Liver (tissue), 9 donors: ENCODE results near the gene OMD. TPM values are rescaled to one million over a fixed set of nuclear protein-coding genes. Genes with fewer than 3 reads are reported as not detected.

Experiments used
- DNase-seq: peaks from one replicate; pipeline ENCODE4 v3.0.0-alpha.2; 2017; ENCODE audit warnings: low spot score
- H3K27ac ChIP-seq, 2 donors: one replicate each; pipeline ENCODE4 v1.7.0; 2013; ENCODE audit warnings: inconsistent platforms in 2 of 2, low read length in 2 of 2, control low read depth in 1 of 2, low read depth in 1 of 2, mild to moderate bottlenecking in 1 of 2
- H3K27me3 ChIP-seq, 4 donors: one replicate each; pipeline versions ENCODE4 v1.6.1 to v1.7.0; 2013; ENCODE audit warnings: low read length in 3 of 4, inconsistent platforms in 1 of 4, mild to moderate bottlenecking in 1 of 4, moderate library complexity in 1 of 4; ENCODE audit not compliant: control insufficient read depth in 4 of 4, insufficient read depth in 4 of 4
- H3K36me3 ChIP-seq, 4 donors: one replicate each; pipeline versions ENCODE4 v1.6.1 to v1.7.0; 2013; ENCODE audit warnings: low read length in 3 of 4, mild to moderate bottlenecking in 3 of 4, low read depth in 1 of 4, moderate library complexity in 1 of 4; ENCODE audit not compliant: control insufficient read depth in 4 of 4, insufficient read depth in 3 of 4
- H3K4me1 ChIP-seq, 4 donors: one replicate each; pipeline versions ENCODE4 v1.6.1 to v1.7.0; 2013; ENCODE audit warnings: low read length in 3 of 4, mild to moderate bottlenecking in 3 of 4, moderate library complexity in 1 of 4; ENCODE audit not compliant: control insufficient read depth in 4 of 4, insufficient read depth in 4 of 4
- H3K4me3 ChIP-seq, 3 donors: one replicate each; pipeline versions ENCODE4 v1.6.1 to v1.7.0; 2013; ENCODE audit warnings: low read length in 3 of 3, control low read depth in 1 of 3, low read depth in 1 of 3, mild to moderate bottlenecking in 1 of 3
- H3K9ac ChIP-seq, 2 donors: one replicate each; pipeline ENCODE4 v1.7.0; 2013; ENCODE audit warnings: low read length in 2 of 2, mild to moderate bottlenecking in 2 of 2, moderate library complexity in 2 of 2, control low read depth in 1 of 2, low read depth in 1 of 2
- H3K9me3 ChIP-seq, 4 donors: one replicate each; pipeline versions ENCODE4 v1.6.1 to v1.7.0; 2013; ENCODE audit warnings: low read length in 3 of 4; ENCODE audit not compliant: control insufficient read depth in 4 of 4
- EGR1 ChIP-seq, 2 donors: IDR thresholded peaks; 2 replicates each; pipeline ENCODE4 v1.6.1; 2016 to 2018; ENCODE audit warnings: antibody characterized with exemption in 2 of 2, low read depth in 2 of 2
- FOXA2 ChIP-seq: IDR thresholded peaks from 2 replicates; pipeline ENCODE4 v1.6.1; 2016; ENCODE audit warnings: antibody characterized with exemption
- GABPA ChIP-seq, 2 donors: IDR thresholded peaks in 1 of 2; conservative IDR thresholded peaks in 1 of 2; 2 replicates each; pipeline ENCODE4 v1.6.1; 2016; ENCODE audit warnings: antibody characterized with exemption in 2 of 2, mild to moderate bottlenecking in 1 of 2, moderate library complexity in 1 of 2
- HNF4A ChIP-seq, 2 donors: conservative IDR thresholded peaks; 2 replicates each; pipeline ENCODE4 v1.6.1; 2016; ENCODE audit warnings: antibody characterized with exemption in 2 of 2, mild to moderate bottlenecking in 2 of 2
- HNF4G ChIP-seq: IDR thresholded peaks from 2 replicates; pipeline ENCODE4 v1.6.1; 2016; ENCODE audit warnings: antibody characterized with exemption
- NR2F2 ChIP-seq: IDR thresholded peaks from 2 replicates; pipeline ENCODE4 v1.6.1; 2016; ENCODE audit warnings: antibody characterized with exemption
- RXRA ChIP-seq, 2 donors: IDR thresholded peaks; 2 replicates each; pipeline ENCODE4 v1.6.1; 2017 to 2018; ENCODE audit warnings: antibody characterized with exemption in 2 of 2, mild to moderate bottlenecking in 1 of 2
- SP1 ChIP-seq: IDR thresholded peaks from 2 replicates; pipeline ENCODE4 v1.6.1; 2018; ENCODE audit warnings: antibody characterized with exemption, mild to moderate bottlenecking
- TAF1 ChIP-seq: conservative IDR thresholded peaks from 2 replicates; pipeline ENCODE4 v1.6.1; 2016; ENCODE audit warnings: antibody characterized with exemption, mild to moderate bottlenecking
- YY1 ChIP-seq: IDR thresholded peaks from 2 replicates; pipeline ENCODE4 v1.6.1; 2016; ENCODE audit warnings: antibody characterized with exemption, mild to moderate bottlenecking
- WGBS: extraction: QIAGEN DNeasy Blood & Tissue Kit; methylation state at CpG from one replicate; pipeline ENCODE4 v1.1.7; 2013; 5-methylcytosine and 5-hydroxymethylcytosine counted together
- polyA plus RNA-seq, 2 donors: library from polyadenylated mRNA; stranded (reverse) in 1 of 2; unstranded in 1 of 2; fragments of 200-250 nt in 1 of 2; fragments of >200 nt in 1 of 2; fragmentation: Nextera tagmentation in 1 of 2; extraction: Ambion mirVana in 1 of 2; gene quantifications; one replicate each; pipeline versions ENCODE4 v1.2.1 to v1.2.3, GENCODE V29; 2013 to 2015
- total RNA-seq, 2 donors: library from RNA; depleted of rRNA; stranded (reverse); fragments of >200 nt; gene quantifications; one replicate each; pipeline ENCODE4 v1.2.3, GENCODE V29; 2014
- TF ChIP-seq, protein P1 (sequence below): IDR thresholded peaks from 2 replicates; pipeline ENCODE4 v1.6.1; 2016; ENCODE audit warnings: antibody characterized with exemption
- TF ChIP-seq, protein P2 (sequence below): IDR thresholded peaks from 2 replicates; pipeline ENCODE4 v1.6.1; 2016; ENCODE audit warnings: antibody characterized with exemption, mild to moderate bottlenecking
- TF ChIP-seq, protein P3 (sequence below): fragments of 150-350 bp; IDR thresholded peaks from 2 replicates; pipeline ENCODE4 v1.5.1; 2017; ENCODE audit warnings: improper control_type of control experiment, low read depth, low read length; ENCODE audit not compliant: missing input control
- TF ChIP-seq, protein P4 (sequence below): IDR thresholded peaks from 2 replicates; pipeline ENCODE4 v1.6.1; 2016; ENCODE audit warnings: antibody characterized with exemption
- TF ChIP-seq, protein P5 (sequence below): IDR thresholded peaks from 2 replicates; pipeline ENCODE4 v1.6.1; 2016; ENCODE audit warnings: antibody characterized with exemption
- donor health status: healthy.
- donor health status: healthy.
- donor health status: healthy.
- donor health status: healthy.
- donor health status: healthy.

The OMD gene
- total and polyA plus RNA-seq, 4 donors: 0.28 to 0.75 (median 0.52) TPM; not detected in 1

DNA sequence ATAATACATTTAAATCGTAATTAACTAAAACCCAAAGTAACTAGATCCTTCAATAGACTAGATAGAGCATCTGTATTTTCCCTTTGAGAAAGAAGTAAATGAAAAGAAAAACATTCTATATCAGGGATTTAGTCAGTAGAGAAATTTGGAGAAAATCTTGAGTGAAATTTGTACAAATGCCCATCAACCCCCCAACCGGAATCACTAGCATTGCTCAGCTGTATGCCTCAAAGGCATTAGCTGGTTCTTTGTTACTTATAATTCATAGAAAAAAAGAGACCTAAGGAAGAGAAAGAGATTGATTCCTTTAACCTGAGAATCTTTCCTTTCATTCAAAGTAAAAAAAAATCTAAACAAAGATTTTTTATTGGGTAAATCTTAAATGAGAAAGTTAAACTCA is 659 bp downstream of the OMD start:
- no peak overlapping the region for H3K27ac ChIP-seq
- no peaks in the 10 kb centered on the region for H3K36me3 ChIP-seq
- H3K27me3 ChIP-seq: no peaks in the 10 kb centered on the region
- no peak for DNase-seq
- H3K9me3 ChIP-seq: no peaks in the 10 kb centered on the region
- WGBS: 94% methylated on average over 2 of the region's 2 CpGs
- no peak overlapping the region for H3K9ac ChIP-seq
- TF ChIP-seq, protein P1, sequence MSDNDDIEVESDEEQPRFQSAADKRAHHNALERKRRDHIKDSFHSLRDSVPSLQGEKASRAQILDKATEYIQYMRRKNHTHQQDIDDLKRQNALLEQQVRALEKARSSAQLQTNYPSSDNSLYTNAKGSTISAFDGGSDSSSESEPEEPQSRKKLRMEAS: no peak
- no peak for TF ChIP-seq NR2F2
- no peak for TF ChIP-seq GABPA (IDR thresholded peaks at IDR 0.05 in 1 of 2, conservative IDR thresholded peaks at IDR 0.05 in 1 of 2)
- TF ChIP-seq, protein P2, sequence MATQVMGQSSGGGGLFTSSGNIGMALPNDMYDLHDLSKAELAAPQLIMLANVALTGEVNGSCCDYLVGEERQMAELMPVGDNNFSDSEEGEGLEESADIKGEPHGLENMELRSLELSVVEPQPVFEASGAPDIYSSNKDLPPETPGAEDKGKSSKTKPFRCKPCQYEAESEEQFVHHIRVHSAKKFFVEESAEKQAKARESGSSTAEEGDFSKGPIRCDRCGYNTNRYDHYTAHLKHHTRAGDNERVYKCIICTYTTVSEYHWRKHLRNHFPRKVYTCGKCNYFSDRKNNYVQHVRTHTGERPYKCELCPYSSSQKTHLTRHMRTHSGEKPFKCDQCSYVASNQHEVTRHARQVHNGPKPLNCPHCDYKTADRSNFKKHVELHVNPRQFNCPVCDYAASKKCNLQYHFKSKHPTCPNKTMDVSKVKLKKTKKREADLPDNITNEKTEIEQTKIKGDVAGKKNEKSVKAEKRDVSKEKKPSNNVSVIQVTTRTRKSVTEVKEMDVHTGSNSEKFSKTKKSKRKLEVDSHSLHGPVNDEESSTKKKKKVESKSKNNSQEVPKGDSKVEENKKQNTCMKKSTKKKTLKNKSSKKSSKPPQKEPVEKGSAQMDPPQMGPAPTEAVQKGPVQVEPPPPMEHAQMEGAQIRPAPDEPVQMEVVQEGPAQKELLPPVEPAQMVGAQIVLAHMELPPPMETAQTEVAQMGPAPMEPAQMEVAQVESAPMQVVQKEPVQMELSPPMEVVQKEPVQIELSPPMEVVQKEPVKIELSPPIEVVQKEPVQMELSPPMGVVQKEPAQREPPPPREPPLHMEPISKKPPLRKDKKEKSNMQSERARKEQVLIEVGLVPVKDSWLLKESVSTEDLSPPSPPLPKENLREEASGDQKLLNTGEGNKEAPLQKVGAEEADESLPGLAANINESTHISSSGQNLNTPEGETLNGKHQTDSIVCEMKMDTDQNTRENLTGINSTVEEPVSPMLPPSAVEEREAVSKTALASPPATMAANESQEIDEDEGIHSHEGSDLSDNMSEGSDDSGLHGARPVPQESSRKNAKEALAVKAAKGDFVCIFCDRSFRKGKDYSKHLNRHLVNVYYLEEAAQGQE: no peak
- TF ChIP-seq HNF4A (conservative IDR thresholded peaks at IDR 0.05): no peak
- TF ChIP-seq, protein P3, sequence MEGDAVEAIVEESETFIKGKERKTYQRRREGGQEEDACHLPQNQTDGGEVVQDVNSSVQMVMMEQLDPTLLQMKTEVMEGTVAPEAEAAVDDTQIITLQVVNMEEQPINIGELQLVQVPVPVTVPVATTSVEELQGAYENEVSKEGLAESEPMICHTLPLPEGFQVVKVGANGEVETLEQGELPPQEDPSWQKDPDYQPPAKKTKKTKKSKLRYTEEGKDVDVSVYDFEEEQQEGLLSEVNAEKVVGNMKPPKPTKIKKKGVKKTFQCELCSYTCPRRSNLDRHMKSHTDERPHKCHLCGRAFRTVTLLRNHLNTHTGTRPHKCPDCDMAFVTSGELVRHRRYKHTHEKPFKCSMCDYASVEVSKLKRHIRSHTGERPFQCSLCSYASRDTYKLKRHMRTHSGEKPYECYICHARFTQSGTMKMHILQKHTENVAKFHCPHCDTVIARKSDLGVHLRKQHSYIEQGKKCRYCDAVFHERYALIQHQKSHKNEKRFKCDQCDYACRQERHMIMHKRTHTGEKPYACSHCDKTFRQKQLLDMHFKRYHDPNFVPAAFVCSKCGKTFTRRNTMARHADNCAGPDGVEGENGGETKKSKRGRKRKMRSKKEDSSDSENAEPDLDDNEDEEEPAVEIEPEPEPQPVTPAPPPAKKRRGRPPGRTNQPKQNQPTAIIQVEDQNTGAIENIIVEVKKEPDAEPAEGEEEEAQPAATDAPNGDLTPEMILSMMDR: no peak
- TF ChIP-seq SP1: no peak
- TF ChIP-seq RXRA (IDR thresholded peaks at IDR 0.05): no peak
- no peak for TF ChIP-seq TAF1
- no peak for TF ChIP-seq HNF4G
- TF ChIP-seq EGR1 (IDR thresholded peaks at IDR 0.05; ENCODE audit: low read depth in 2 of 2): no peak
- no peak for TF ChIP-seq YY1
- TF ChIP-seq, protein P4, sequence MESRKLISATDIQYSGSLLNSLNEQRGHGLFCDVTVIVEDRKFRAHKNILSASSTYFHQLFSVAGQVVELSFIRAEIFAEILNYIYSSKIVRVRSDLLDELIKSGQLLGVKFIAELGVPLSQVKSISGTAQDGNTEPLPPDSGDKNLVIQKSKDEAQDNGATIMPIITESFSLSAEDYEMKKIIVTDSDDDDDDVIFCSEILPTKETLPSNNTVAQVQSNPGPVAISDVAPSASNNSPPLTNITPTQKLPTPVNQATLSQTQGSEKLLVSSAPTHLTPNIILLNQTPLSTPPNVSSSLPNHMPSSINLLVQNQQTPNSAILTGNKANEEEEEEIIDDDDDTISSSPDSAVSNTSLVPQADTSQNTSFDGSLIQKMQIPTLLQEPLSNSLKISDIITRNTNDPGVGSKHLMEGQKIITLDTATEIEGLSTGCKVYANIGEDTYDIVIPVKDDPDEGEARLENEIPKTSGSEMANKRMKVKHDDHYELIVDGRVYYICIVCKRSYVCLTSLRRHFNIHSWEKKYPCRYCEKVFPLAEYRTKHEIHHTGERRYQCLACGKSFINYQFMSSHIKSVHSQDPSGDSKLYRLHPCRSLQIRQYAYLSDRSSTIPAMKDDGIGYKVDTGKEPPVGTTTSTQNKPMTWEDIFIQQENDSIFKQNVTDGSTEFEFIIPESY: no peak
- TF ChIP-seq FOXA2: no peak
- H3K4me1 ChIP-seq: no peaks in the 10 kb centered on the region
- no peak overlapping the region for H3K4me3 ChIP-seq

DNA sequence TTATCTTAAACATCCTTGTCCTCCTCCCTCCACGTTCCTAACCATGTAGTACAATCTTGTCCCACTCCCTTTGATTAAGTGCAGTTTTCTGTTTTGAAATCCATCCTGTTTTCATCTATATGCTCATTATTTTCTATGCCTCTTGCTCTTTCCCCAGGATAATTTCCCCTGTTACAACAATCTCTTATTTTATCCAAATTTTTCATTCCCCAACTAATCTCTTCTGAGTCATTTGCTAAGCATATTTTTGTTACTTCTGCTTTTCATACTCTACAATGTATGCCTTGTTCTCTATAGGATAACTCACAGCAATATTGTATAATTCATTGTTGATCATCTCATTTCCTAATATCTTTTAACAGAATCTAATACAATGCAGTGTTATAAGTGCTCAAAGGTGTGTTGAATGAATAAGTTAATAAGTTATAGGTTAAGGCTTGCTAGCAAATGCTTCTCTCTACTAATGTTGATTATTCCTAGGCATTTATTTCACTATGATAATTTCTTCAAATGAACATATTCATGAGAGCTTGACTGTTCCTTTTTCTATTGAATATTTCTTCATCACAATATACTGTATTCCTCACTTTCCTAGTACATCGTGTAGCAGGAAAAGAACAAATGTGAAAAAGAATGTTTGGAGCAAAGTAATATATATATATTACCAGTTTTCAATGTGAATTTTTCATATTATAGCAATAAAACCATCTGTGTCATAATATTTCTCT is 1.5 kb downstream of the OMD start:
- Histone ChIP-seq H3K27ac (no peak overlapping the region), H3K27me3 (no peaks in the 10 kb centered on the region), H3K9ac (no peak overlapping the region), H3K9me3 (no peaks in the 10 kb centered on the region), H3K4me3 (no peak overlapping the region), H3K4me1 (no peaks in the 10 kb centered on the region), H3K36me3 (no peaks in the 10 kb centered on the region)
- DNase-seq: no peak
- TF ChIP-seq HNF4G (no peak), HNF4A (conservative IDR thresholded peaks at IDR 0.05) (no peak), SP1 (no peak), TAF1 (no peak), NR2F2 (no peak), FOXA2 (no peak)
- TF ChIP-seq, protein P5, sequence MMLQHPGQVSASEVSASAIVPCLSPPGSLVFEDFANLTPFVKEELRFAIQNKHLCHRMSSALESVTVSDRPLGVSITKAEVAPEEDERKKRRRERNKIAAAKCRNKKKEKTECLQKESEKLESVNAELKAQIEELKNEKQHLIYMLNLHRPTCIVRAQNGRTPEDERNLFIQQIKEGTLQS: no peak
- TF ChIP-seq, protein P3: no peak
- 91% methylated on average over 2 of the region's 2 CpGs for WGBS
